HL-60/S4 treated with retinoic acid at 250 ng/mL for 4 days and 3 days (cell line): ENCODE measurements around the gene GPR4.
"Not testable (repeated sequence)": the region's sequence is repeated elsewhere in the genome, so short reads cannot be mapped to it uniquely, and the experiment has no call there.

ENCODE experiments used
- in situ Hi-C: fragments of 300-500 bp; cut with MboI; formaldehyde crosslinking; loops from 2 replicates; pipeline ENCODE4 v1.7.0; 2022; ENCODE audit warnings: low sequenced_read_pairs

Gene GPR4

DNA sequence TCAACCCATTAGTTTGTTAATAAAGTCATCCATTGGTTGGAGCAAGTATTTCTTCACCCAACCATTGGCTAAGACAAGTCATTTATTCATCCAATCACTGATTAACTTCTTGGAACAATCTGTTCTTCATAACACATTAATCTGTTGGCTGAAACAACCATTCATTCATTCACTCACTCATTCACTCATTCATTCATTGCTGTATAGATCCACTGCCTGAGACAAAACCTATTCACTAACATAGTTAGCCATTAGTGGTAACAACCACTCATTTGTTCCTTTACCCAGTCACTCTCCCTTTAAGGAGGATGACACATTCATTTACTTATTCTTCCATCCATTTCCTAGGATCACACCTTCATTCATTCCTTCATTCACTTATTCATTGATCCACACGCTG lies 22.0 kb upstream of the GPR4 start:
- in situ Hi-C loops: no loop called here

DNA sequence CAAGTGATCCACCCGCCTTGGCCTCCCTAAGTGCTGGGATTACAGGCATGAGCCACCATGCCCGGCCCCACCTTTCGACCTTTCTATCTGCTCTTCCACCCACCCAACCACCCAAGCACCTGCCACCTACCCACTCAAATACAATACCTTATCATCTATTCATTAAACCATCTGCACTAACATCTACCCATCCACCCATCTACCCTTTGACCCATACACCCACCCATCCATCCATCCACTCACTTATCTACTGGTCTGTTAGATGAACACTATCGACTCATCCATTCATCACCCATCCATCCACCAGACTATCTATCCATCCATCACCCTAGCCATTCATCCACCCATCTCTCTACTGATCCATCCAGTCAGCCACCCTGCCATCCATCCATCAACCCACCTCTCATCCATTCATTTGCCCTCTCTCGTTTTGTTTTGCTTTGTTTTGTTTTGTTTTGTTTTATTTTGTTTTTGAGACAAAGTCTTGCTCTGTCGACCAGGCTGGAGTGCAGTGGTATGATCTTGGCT lies 20.0 kb upstream of the GPR4 start:
- in situ Hi-C loops: no loop called here

DNA sequence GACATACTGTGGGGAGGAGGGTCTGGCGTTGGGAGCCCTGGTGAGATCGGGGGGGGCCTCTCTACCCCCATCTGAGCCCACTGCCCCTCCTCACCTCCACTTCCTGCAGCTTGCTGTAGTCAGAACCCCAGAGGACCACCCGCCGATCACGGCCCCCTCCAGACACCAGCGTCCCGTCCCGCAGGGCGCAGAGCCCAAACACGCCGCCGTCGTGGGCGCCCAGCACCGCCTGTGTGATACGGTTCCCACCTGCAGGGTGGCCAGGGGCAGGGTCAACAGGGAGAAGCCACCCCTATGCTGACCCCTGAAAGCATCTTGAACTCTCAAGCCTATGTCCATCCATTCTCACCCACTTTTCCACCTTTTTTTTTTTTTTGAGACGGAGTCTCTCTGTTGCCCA lies 19.4 kb upstream of the GPR4 start:
- in situ Hi-C loops: no loop called here

DNA sequence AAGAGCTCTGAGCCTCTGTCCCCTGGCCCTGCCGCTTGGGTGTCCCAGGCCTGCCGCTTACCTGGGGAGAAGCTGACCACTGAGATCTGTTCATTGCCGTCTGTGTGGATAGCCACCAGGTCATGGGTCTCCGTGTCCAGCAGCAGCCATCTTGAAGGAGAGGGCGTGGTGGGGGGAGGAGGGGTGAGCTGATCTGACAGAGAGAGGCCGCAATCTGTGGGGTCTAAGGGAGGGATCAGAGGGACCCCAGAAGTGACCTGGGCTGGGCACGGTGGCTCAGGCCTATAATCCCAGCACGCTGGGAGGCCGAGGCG lies 14.6 kb upstream of the GPR4 start:
- in situ Hi-C loops: no loop called here

DNA sequence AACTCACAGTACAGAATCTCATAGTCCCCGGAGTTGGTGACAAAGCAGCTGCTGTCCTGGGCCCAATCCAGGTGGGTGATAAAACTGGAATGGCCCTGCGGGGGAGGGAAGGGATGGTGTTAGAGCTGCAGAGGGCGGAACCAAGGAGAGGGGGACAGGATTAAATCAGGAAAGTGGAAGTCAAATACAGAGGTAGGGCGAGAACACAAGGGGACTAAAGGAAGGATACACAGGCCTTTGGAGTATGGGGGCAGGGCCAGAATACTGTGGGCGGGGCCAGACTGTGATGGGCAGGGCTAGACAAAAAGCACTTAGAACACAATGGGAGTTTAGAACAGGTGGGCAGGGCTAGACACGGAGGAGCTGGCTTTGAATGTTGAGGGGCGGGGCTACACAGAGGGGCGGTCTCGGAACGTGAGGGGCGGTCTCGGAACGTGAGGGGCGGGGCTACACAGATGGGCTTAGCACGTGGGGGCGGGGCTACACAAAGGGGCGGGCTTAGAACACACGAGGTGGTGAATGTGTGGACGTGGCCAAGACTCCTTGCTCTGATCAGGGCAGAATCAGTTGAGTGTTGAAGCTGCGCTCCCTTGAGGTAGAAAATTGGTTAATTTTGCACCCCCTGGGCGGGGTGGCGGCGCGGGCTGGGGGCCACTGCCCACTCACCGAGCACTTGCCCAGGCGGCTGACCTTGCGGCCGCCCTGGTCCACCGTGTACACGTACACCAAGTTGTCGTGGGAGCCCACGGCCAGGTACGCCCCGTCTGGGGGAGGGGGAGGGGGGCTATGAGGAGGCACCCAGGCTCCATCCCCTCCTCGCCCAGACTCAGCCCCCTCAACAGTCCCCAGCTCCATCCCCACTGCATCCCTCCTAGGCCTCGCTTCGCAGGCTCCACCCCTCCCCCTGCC lies 14.0 kb upstream of the GPR4 start:
- in situ Hi-C loops: no loop called here

DNA sequence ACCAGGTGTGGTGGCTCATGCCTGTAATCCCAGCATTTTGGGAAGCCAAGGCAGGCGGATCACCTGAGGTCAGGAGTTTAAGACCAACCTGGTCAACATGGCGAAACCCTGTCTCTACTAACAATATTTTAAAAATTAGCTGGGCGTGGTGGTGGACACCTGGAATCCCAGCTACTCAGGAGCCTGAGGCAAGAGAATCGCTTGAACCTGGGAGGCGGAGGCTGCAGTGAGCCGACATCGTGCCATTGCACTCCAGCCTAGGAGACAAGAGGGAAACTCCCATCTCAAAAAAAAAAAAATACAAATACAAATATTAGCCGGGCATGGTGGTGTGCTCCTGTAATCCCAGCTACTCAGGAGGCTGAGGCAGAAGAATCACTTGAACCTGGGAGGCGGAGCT lies 13.0 kb upstream of the GPR4 start:
- in situ Hi-C loops: not testable (repeated sequence)

DNA sequence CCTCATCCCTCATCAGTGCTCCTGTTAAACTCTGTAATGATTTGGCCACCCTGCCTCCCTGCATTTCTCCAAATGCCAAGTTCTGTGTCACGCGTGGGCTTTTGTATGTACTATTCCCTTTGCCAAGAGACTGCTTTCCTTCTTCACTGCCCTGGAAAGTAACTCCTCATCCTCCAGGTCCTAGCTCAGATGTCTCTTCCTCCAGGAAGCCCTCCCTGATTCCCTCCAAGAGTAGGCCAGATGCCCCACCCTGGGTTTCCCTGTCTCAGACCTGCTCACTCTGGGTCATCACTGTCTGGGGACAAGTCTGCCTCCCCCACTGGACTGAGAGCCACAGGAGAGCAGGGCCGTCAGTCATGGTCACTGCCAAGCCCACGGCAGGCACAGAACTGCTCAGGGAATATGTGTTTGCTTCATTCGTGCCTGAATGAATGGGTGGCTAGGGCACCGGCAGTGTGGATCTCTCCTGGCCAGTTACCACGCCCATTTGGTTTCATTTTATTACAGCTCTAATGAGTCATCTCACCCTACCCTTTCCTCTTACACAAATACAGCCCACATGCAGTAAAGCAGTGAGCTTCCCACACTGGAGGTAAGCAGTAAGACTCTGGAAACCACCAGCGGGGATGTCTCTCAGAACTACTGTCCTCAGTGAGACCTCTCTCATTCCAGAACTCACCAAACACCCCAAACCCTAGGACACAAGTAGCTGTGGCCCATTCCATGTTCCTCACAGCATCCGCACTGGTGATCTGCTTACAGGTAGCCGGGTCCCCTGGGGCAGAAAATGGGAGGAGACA lies 12.1 kb upstream of the GPR4 start:
- in situ Hi-C loops: no loop called here

DNA sequence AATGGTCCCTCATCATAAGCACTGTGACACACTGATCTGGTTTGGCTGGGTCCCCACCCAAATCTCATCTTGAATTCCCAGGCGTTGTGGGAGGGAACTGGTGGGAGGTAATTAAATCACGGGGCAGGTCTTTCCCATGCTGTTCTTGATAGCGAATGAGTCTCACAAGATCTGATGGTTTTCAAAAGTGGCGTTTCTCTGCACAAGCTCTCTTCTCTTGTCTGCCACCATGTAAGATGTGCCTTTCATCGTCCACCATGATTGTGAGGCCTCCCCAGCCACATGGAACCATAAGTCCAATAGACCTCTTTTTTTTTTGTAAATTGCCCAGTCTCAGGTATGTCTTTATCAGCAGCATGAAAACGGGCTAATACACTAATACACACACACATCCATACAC lies 6.9 kb upstream of the GPR4 start:
- in situ Hi-C loops: no loop called here

DNA sequence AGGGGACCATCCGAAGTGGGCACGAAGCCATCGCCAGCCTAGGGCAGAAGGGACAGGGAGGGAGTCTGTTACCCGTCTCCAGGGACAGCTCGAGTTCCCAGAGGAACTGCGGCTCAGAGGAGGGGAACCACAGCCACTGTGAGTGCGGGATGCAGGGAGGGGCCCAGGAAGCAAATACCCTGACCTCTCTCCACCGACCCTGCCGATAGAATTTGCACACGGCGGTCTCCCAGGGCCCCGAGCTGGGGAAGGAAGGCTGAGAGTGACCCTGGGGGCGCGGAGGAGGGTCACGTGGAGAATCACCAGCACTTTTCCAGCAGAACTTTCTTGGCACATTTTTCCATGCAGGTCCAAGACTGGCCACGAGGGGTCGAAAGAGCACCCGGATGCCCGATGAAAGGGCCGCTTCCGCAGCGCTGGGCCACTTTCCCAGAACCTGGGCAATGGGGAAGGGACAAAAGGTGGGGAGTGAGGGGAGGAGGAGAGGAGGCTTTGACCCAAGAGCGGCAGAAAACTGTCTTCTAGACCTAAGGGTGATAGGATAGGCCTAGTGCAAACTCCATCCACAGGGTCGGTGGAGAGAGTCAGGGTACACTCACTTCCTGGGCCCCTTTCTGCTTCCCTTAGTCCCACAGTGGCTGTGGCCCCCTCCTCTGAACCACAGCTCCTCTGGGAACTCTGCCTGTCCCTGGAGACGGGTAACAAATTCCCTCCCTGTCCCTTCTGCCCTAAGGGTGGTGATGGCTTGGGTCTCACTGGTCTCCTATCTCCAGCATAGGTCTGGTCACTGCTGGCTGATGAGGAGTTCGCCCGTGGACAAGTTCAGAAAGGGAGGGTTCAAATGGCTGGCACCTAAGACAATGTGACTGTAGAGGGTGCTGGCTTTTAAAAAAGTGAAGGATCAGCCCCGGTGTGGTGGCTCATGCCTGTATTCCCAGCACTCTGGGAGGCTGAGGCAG lies 5.3 kb upstream of the GPR4 start:
- in situ Hi-C loops: no loop called here

DNA sequence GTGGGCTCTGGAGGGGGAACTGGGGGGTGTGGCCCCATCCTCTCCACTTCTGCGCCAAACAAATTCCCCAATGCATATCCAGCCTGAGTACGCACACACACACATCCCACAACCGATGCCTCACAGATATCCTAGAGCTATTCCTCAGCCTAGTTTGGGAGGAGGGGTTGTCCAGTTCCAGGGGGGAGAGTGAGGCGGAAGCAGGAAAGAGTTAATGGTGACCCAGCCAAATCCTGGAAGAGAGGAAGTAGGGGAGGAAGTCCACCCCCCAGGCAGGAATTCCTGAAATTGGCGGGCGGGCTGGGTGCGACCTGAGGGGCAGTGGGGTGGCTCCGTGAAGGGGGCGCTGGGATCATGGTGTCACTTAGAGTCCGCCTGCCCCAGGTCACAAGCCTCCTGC lies 897 bp downstream of the GPR4 start:
- in situ Hi-C loops: no loop called here

DNA sequence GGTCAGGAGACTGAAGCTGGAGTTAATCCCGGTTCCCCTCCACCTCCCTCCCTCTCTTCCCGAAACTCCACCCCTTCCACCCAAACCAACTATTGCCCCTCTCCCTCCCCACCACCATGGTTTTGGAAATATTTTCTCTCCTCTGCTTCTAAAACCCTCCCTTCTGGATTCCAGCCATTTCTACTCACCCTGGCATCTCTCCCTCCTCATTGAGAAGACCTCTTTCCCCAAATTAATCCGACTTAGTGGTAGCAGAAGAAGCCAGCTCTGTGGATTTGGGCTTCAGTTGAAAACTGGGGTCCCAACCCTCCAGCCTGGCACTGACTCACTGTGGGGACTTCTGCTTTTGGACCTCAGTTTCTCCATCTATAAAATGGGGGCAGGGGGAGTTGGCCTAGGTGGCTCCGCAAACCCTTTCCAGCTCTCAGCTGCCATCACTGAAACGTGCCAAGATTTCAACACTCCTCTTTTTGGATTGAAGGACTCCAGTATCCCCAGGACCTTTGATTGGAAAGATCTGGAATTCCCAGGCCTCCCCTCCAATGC lies 1.6 kb downstream of the GPR4 start:
- in situ Hi-C loops: no loop called here

DNA sequence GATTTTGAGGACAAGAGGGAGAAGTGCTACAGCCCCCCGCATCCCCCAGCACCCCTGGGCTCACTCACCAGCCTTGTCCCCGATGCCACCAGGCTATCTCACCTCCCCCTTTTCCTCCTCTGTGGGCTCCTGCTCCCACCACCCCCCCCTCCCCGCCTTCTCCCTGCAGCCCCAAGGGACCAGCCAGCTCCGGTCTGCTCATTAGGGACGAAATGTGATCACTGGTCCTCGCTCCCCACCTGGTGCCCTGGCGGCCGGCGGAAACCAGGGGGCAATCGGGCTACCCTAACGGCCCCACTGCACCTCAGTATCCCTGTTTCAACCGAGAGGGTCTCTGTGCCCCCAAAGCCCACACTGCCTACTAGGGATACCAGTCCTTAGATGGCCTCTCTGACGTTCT lies 2.7 kb downstream of the GPR4 start:
- in situ Hi-C loops: no loop called here

DNA sequence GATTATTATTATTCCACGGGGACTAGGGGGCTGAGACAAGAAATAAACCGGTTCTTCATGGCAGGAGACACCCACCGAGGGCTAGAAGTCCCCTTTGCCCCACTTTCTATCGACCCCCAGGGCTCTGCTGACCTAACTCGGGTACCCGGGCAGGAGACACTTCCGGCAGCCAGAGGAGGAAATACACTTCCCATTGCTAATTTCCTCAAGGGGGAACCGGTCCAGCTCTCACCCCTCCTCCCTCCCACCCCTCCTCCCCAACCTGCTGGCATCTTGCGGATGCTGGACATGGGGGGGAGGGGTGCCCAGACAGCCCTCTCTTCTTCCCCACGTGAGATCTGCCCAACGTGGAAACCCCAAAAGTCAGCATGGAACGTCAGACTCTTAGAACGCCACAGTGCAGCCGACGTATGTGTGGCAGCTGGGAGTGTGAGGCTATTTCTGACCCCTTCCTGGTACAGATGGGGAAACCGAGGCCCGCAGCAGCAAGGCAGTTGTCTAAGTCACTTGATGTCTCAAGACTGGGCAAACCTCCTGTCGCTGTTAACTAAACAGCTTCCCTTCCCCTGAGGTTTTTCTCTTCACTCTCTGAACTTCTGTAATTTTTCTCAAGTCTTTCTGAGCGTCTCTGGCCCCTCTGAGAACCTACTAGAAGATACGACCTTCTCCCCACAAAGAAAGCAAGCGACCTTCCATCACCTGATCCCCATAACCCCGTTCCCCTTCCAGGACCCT lies 3.6 kb downstream of the GPR4 start:
- in situ Hi-C loops: no loop called here

DNA sequence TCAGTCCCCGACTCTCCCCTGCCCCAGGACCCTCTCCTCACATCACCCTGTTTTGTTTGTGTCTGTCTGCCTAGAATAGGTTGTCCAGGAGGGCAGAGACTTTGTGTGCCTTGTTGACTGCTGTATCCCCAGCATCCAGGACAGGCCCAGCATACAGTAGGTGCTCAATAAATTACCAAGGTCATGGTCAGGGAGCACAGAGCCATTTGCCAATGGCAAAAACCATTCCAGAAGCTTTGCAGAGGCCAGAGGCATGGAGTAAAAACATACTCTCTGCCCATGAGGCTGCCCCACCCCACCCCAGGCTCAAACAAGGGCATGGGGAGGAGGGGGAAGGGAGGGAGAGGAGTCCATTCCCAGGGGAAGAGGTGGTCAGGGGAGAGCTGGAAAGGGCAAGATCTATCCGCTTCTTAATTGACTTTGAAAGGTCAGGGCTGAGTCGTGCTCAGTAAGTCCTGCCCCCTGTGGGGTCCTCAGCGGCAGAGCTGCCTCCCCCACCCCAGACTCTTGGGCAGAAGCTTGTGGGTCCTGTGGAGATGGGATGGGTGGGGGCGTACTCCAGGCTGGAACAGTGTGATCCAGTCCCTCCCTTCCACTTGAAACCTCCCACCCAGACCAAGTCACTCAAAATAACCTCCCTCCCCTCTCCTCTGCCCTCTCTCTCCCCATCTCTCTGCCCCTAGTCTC lies 4.4 kb downstream of the GPR4 start:
- in situ Hi-C loops: no loop called here

DNA sequence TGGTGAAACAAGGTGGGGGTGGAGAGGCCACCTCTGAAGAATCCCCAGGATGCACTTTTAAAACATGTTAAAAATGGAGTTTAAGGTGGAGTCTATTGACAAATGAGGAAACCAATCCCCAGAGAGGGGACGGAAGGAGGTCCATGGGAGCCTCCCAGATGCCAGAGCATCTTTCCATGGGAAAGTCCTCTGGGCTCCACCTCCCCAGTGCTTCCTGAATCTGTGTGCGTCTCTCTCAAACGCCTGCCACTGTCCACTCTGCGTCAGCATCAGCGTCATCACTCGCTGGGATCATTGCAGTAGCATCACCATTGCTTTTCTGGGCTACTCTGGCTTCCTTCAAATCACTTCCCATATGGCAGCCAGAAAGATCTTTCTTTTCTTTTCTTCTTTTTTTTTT lies 6.2 kb downstream of the GPR4 start:
- in situ Hi-C loops: no loop called here

DNA sequence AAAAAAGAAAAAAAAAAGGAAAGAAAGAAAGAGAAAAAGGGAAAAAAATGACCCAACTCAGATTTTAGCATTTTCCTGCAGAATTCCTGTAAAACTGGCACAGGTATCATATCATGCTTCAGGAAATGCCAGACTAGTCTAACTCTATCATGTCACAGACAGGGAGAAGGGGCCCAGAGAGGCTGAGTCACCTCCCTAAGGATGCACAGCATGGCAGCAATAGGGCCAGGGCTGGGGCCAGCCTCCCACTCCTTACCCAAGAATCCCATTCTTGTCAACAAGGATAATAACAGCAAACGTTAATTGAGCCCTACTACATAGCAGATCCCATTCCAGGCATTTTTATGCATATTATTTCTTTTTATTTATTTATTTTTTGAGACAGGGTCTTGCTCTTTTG lies 8.5 kb downstream of the GPR4 start:
- in situ Hi-C loops: no loop called here

DNA sequence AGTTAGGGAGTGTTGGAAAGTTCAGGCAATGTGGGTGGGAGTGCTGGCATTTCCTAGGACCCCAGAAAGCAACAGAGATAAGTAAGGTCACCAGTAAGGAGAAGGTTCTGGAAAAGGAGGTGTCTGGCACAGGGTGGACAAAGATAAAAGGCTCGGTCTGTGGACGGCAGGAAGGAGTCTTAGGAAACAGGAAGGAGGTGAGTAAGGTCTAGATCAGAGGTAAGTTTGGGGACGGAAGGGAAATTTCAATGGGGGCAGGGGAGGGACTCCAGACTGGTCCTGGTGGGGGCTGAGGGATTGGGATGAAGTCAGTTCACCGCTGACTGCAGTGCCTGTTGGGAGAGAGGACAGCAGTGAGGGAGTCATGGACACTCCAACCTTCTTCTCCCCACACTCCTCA lies 9.6 kb downstream of the GPR4 start:
- in situ Hi-C loops: no loop called here

DNA sequence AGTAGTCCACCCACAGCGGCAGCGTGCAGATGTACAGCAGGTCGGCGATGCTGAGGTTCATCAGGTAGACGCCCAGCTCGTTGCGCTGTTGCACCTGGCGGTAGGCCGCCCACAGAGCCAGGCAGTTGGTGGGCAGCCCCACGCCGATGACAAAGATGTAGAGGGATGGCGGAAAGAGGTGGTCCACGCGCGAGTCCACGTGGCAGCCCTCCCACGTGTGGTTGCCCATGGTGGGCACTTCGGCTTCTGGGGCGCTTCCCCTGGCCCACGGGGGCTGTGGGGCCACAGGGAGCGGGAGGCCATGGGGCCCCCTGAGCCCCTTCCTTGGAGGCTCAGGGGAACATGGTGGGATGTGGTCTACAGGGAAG lies 10.4 kb downstream of the GPR4 start:
- in situ Hi-C loops: no loop called here

DNA sequence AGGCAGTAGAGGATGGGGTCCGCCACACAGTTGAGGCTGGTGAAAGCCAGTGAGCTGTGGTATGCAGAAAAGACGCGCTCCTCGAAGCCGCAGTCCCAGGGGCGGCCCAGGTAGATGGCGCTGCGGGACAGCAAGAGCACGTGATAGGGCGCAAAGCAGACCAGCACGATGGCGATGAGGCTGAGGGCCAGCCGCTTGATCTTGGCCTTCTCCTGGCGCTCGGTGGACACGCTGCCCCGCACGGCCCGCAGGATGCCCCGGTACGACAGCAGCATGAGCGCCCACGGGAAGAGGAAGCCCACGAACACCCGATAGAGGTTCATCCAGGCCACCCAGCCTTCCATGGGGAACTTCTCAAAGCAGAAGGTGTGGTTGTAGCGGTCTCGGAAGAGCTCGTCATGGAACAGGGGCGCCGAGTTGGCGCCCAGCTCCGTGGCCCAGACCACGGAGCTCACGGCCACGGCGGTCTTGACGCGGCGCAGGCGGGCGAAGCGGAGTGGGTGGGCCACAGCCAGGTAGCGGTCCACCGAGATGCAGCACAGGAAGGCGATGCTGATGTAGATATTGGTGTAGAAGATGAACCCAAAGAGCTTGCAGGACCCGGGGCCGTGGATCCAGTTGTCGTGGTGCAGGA lies 10.9 kb downstream of the GPR4 start:
- in situ Hi-C loops: no loop called here
